ENCODE results near the gene SLC15A3.

Gene SLC15A3

DNA sequence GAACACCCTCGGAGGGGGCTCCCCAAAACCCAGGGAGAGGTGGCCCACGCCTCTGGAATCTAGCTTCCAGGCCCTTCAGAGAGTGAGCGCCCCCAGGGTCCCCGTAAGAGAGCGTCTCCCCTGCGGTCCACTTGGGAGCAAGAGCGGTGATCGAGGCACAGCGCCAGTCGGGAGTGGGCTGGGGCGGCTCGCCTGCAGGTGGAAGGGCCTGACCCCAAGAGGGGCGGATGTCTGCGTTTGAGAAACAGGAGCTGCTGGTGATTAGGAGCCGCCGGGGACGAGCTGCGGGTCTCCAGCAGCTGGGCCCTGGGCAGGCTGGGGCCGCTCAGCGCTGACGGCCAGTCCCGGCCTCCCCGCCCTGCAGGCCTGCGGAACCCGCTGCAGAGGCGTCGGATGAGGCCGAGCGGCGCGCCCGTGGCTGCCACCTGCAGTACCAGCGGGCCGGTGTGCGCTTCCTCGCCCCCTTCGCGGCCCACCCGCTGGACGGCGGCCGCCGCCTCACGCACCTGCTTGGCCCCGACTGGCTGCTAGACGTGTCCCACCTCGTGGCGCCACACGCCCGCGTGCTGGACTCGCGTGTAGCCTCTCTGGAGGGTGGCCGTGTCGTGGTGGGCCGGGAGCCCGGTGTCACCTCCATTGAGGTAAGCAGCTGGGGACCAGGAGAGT lies 17.7 kb downstream of the SLC15A3 start:
- FAIRE-seq: no peak
- TF ChIP-seq, protein P1, sequence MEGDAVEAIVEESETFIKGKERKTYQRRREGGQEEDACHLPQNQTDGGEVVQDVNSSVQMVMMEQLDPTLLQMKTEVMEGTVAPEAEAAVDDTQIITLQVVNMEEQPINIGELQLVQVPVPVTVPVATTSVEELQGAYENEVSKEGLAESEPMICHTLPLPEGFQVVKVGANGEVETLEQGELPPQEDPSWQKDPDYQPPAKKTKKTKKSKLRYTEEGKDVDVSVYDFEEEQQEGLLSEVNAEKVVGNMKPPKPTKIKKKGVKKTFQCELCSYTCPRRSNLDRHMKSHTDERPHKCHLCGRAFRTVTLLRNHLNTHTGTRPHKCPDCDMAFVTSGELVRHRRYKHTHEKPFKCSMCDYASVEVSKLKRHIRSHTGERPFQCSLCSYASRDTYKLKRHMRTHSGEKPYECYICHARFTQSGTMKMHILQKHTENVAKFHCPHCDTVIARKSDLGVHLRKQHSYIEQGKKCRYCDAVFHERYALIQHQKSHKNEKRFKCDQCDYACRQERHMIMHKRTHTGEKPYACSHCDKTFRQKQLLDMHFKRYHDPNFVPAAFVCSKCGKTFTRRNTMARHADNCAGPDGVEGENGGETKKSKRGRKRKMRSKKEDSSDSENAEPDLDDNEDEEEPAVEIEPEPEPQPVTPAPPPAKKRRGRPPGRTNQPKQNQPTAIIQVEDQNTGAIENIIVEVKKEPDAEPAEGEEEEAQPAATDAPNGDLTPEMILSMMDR (IDR thresholded peaks at IDR 0.05; ENCODE audit: insufficient read depth, missing control alignments): no peak
- no peak for DNase-seq (ENCODE audit: insufficient read length, low spot score)

DNA sequence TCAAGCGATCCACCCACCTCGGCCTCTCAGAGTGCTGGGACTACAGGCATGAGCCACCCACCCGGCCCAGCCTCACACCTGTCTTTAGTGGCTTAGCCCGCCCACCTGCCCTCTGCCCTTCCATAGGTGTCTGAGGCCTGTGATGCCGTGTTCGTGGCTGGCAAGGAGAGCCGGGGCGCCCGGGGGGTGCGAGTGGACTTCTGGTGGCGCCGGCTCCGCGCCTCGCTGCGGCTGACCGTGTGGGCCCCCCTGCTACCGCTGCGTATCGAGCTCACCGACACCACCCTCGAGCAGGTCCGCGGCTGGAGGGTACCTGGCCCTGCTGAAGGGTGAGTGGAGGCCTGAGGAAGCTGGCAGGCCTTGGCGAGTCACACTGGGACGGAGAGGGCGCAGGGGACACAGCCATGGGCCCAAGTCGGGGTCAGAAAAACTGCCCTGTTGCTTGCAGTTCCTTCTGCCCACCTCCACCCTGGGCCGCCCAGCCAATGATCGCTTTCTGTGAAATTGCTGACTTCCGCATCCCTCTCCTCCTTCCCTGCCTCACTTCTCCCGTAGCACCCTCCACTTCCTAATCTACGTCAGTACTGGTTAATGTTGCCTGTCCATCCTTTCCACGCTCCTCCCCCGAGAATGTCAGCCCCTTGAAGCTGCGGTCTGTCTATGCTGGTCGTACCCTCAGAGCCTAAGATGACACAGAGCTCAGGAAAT lies 18.4 kb downstream of the SLC15A3 start:
- DNase-seq (ENCODE audit: insufficient read length, low spot score): no peak
- TF ChIP-seq, protein P1 (IDR thresholded peaks at IDR 0.05; ENCODE audit: insufficient read depth, missing control alignments): no peak
- FAIRE-seq: no peak

DNA sequence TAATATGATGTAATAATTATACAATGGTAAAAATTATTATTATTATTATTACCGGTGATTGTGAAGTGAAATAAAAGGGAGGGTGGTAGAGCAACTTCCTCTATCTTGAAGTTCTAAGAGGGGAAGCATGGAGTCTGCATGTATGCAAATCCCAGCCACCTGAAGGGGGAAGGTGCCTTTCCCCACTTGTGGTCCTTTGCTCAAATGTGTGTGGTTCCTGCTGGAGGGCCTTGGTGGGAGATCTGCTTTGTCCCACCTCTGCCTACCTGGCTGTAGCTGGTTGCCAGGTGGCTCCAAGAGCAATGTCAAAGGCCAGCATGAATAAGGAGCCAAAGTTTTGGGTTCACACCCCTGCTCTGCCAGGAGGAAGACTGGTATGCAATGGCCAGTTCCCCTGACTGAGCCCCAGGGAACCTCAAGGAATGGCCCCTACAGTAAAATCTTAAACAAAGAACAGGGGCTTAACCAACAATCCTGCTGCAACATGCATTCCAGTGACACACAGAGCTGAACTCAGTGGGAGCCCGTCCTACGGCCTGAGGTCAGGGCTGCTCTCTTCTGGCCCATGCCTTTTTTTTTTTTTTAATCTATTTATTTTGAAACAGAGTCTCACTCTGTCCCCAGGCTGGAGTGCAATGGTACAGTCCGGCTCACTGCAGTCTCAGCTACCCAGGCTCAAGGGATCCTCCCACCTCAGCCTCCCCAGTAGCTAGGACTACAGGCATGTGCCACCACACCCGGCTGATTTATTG lies 19.2 kb downstream of the SLC15A3 start:
- FAIRE-seq: no peak
- TF ChIP-seq, protein P1 (IDR thresholded peaks at IDR 0.05; ENCODE audit: insufficient read depth, missing control alignments): no peak
- DNase-seq (ENCODE audit: insufficient read length, low spot score): no peak

DNA sequence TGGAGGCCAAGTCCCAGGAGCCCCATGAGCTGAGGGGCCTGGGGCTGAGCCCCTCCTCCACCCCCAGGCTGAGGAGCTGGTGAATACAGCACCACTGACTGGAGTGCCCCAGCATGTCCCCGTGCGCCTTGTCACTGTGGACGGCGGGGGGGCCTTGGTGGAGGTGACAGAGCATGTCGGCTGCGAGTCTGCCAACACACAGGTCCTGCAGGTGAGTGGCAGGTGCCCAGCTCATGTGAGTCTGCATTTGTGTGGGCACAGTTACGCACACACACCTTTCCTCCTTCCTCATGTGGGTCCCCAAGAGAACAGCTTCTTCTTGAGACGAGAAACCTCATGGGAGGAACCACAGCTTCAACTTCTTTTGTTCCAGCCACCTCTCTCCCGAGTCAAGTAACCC lies 20.1 kb downstream of the SLC15A3 start:
- no peak for FAIRE-seq
- TF ChIP-seq, protein P1 (IDR thresholded peaks at IDR 0.05; ENCODE audit: insufficient read depth, missing control alignments): no peak
- DNase-seq (ENCODE audit: insufficient read length, low spot score): no peak

DNA sequence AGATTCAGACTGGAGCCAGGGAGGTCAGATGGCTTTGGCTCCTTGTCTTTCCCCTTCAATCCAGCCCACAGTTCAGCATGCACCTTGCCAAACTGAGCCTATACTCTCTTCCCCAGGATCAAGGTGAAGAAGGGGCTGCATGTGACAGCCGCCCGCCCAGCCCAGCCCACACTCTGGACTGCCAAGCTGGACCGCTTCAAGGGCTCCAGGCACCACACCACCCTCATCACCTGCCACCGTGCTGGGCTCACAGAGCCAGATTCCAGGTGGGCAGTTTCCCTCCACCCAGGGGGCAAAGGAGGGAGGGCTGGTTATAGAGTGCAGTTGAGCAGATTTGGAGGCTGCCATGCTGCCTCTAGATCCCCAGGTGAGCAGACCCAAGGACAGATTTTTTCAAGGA lies 21.6 kb downstream of the SLC15A3 start:
- TF ChIP-seq, protein P1 (IDR thresholded peaks at IDR 0.05; ENCODE audit: insufficient read depth, missing control alignments): no peak
- DNase-seq (ENCODE audit: insufficient read length, low spot score) (no peak), FAIRE-seq (no peak)

DNA sequence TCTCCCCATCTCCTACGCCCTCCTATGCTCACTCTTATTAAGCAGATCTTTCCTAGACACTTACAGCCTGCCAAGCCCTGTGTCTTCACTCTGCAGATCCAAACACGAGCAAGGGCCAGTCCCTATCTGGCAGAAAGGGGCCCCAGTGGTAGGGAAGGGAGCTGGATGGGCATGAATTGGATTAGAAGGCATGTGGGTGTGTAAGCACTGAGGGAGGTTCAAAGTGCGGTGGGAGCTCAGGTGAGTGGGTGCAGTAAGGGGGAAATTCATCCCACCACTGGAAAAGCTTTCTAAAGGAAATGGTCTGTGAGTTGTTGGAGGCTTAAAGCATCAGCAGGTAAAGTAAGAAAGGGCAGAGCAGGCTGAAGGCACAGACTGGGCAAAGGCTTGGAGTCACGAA lies 22.2 kb downstream of the SLC15A3 start:
- FAIRE-seq: no peak
- no peak for DNase-seq (ENCODE audit: insufficient read length, low spot score)
- TF ChIP-seq, protein P1 (IDR thresholded peaks at IDR 0.05; ENCODE audit: insufficient read depth, missing control alignments): no peak
